Measurements from ENCODE around the gene THAP9. TPM values are rescaled to one million over a fixed set of nuclear protein-coding genes. Genes with fewer than 3 reads are reported as not detected.

THAP9 gene
- total RNA-seq = 4.0 and 5.6 TPM in 2 replicates

DNA sequence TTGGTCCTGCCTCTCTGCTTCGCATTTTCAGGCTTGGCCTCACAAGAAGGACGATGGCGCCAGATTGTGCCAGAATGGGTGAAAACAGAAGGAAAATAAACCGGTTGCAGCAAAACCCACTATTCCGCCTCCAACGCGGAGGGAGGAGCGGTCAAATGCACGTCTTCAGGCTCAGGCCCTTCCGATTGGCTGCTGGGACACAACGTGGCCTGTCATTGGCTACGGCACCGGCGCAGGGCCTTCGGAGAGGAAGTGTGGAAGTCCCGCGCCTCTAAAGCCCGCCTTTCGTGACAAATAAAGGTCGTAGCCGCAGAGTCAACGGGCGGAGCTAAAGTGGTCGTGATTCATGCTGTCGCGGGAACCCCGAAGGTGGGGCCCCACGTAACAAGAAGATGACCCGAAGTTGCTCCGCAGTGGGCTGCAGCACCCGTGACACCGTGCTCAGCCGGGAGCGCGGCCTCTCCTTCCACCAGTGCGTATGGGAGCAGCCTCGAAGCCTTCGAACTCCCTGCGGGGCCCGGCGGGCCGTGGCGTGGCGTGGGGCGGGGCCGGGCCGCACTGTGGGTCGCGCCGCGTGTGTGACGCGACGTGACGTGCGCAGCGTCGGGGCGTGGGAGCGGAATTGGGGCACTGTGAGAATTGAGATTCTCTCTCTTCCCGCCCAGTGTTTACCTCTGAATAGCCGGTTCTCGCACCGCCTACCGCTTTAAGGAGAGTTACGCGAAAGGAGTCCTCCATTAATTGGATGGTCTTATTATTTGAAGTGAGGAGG lies at the start of gene THAP9:
TSS of gene THAP9 (plus strand) at position 325 of the 772 bp plus-strand sequence. CDS start at position 393, 68 bp downstream.

GRCh38 chr4:82890901-82891706 lies 9.4 kb upstream of the THAP9 start, which contains the start of gene SEC31A:
Gene SEC31A (minus strand): TSS chr4:82891153. CDS start chr4:82881936, 9,217 bp downstream.

Other genes starting within 250 kb of the THAP9 start
- gene SCD5, start 101.9 kb upstream of the THAP9 start, total RNA-seq = 5.0 and 16.6 TPM in 2 replicates
- gene SEC31A, start 9.6 kb upstream of the THAP9 start, total RNA-seq = 304 and 357 TPM in 2 replicates
- gene LIN54, start 110.1 kb downstream of the THAP9 start, total RNA-seq = 15.3 and 16.9 TPM in 2 replicates
- 91.2 and 104 TPM in 2 replicates for gene COPS4, start 134.4 kb downstream of the THAP9 start, total RNA-seq
- gene PLAC8, start 214.0 kb downstream of the THAP9 start, total RNA-seq = not detected in 2 replicates

Measured in aortic smooth muscle cell (primary cell).